Endodermal cell (in vitro differentiated cells): Measurements from ENCODE around the gene CYP26A1. TPM values are rescaled to one million over a fixed set of nuclear protein-coding genes. Genes with fewer than 3 reads are reported as not detected.
A peak's percentile ranks its signal among the peaks of the same experiment; 100 is the strongest.

Experiments
- DNase-seq: peaks from one replicate; pipeline ENCODE4 v3.0.0-alpha.2; 2017
- H3K27ac ChIP-seq: 2 replicates; pipeline ENCODE4 v1.5.1; 2013; ENCODE audit warnings: mild to moderate bottlenecking, low read depth, low read length, moderate library complexity
- H3K27me3 ChIP-seq: 2 replicates; pipeline ENCODE4 v1.6.1; 2013; ENCODE audit warnings: mild to moderate bottlenecking, low read length, moderate library complexity; ENCODE audit not compliant: insufficient read depth, control insufficient read depth, poor library complexity, severe bottlenecking
- H3K36me3 ChIP-seq: 2 replicates; pipeline ENCODE4 v1.7.0; 2013; ENCODE audit warnings: mild to moderate bottlenecking, low read length, moderate library complexity; ENCODE audit not compliant: control insufficient read depth, insufficient read depth
- H3K4me1 ChIP-seq: one replicate; pipeline ENCODE4 v1.7.0; 2013; ENCODE audit warnings: low read length; ENCODE audit not compliant: control insufficient read depth, insufficient read depth
- H3K4me3 ChIP-seq: 2 replicates; pipeline ENCODE4 v1.5.1; 2013; ENCODE audit warnings: mild to moderate bottlenecking, low read length, moderate library complexity
- H3K9ac ChIP-seq: 2 replicates; pipeline ENCODE4 v1.6.1; 2013; ENCODE audit warnings: mild to moderate bottlenecking, low read length, moderate library complexity; ENCODE audit not compliant: poor library complexity, severe bottlenecking; ENCODE audit errors: extremely low read depth
- H3K9me3 ChIP-seq: 2 replicates; pipeline ENCODE4 v1.6.1; 2013; ENCODE audit warnings: mild to moderate bottlenecking, low read length, moderate library complexity; ENCODE audit not compliant: control insufficient read depth
- H3K27ac Mint-ChIP-seq: 2 replicates; pipeline ENCODE4 v1.8.0; 2020; ENCODE audit warnings: mixed read lengths
- H3K27me3 Mint-ChIP-seq: 2 replicates; pipeline ENCODE4 v1.8.0; 2021; ENCODE audit warnings: mild to moderate bottlenecking, mixed read lengths; ENCODE audit not compliant: insufficient read depth
- H3K36me3 Mint-ChIP-seq: 2 replicates; pipeline ENCODE4 v1.8.0; 2020; ENCODE audit warnings: low read depth, mixed read lengths
- H3K4me1 Mint-ChIP-seq: 2 replicates; pipeline ENCODE4 v1.8.0; 2020; ENCODE audit warnings: mixed read lengths
- H3K4me3 Mint-ChIP-seq: 2 replicates; pipeline ENCODE4 v1.8.0; 2020; ENCODE audit warnings: mild to moderate bottlenecking, moderate library complexity, mixed read lengths
- H3K9me3 Mint-ChIP-seq: 2 replicates; pipeline ENCODE4 v1.8.0; 2020; ENCODE audit warnings: mild to moderate bottlenecking, mixed read lengths
- CTCF ChIP-seq: fragments of 200-600 bp; sonication (generic); conservative IDR thresholded peaks from 2 replicates; pipeline ENCODE4 v1.5.0; 2021; ENCODE audit warnings: antibody characterized with exemption, mild to moderate bottlenecking
- WGBS, 2 experiments: methylation state at CpG; one replicate each; pipeline versions ENCODE4 v1.1.5 to v1.1.7; 2013; ENCODE audit warnings: missing lambda C conversion rate in 2 of 2, mixed read lengths in 1 of 2; ENCODE audit not compliant: insufficient coverage in 1 of 2, insufficient read length in 1 of 2; 5-methylcytosine and 5-hydroxymethylcytosine counted together
- total RNA-seq, 2 donors: library from RNA; stranded (reverse); fragmentation: NEBNext Ultra II Directional in 1 of 2; extraction: Animal tissue kit (Norgen Biotek cat#: 25700) in 1 of 2; gene quantifications; 2 replicates in 1 of 2; 3 replicates in 1 of 2; pipeline ENCODE4 v1.2.1, GENCODE V29; 2021

Gene CYP26A1
- total RNA-seq, 2 donors from 2014 or later: 800 to 857 TPM

- 32 to 33% methylated on average over 13 to 17 of the region's 17 CpGs for WGBS, 2 experiments
- H3K27ac ChIP-seq: no peak overlapping the region
- no peak for DNase-seq
- no peak for TF ChIP-seq CTCF
- peaks cover 87% of the 10 kb centered on the region for H3K27me3 ChIP-seq
- H3K36me3 Mint-ChIP-seq: no peaks in the 10 kb centered on the region
- H3K27ac Mint-ChIP-seq: no peak overlapping the region
- H3K4me3 ChIP-seq: peak overlapping the region; percentile 71
- H3K4me3 Mint-ChIP-seq: peak overlapping the region; percentile 53
- H3K9me3 ChIP-seq: no peaks in the 10 kb centered on the region
- no peaks in the 10 kb centered on the region for H3K9me3 Mint-ChIP-seq
- H3K27me3 Mint-ChIP-seq: peaks cover 96% of the 10 kb centered on the region
- H3K4me1 Mint-ChIP-seq: peaks cover 30% of the 10 kb centered on the region
- H3K4me1 ChIP-seq: peaks cover 3% of the 10 kb centered on the region
- H3K9ac ChIP-seq: no peak overlapping the region
- H3K36me3 ChIP-seq: no peaks in the 10 kb centered on the region
Observed at GRCh38 chr10:93067443-93068365, 6.0 kb upstream of the CYP26A1 start.

DNA sequence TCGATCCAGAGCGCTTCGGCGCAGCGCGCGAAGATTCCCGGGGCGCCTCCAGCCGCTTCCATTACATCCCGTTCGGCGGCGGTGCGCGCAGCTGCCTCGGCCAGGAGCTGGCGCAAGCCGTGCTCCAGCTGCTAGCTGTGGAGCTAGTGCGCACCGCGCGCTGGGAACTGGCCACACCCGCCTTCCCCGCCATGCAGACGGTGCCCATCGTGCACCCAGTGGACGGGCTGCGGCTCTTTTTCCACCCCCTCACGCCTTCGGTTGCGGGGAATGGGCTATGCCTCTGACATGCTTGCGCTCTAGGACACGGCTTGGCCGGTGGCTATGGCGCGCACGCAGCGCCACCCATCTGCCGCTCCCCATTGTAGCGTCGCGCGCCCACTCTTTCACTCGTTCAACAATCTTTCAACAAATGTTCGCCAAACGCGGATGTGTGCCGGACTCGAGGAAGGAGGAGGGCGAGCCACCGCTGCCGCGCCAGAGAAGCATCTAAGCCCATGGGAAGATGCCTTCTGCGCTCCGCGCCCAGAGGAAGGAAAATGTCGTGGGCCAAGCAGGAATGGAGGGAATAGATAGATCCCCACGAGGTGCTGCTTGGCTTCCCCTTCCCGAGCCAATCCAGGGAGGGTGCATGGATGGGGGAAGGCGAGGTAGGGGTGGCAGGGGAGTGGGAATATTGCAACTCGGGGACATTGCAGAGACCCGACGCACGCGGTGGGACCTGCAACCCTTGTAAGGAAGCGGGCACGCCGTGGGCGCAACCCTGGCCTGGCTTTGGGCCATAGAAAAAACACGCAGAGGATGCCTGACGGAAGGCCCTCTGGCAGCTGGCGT, 5.1 kb upstream of the CYP26A1 start:
- H3K9me3 Mint-ChIP-seq: no peaks in the 10 kb centered on the region
- H3K27me3 ChIP-seq: peaks cover 77% of the 10 kb centered on the region
- H3K27me3 Mint-ChIP-seq: peaks cover 94% of the 10 kb centered on the region
- no peak overlapping the region for H3K9ac ChIP-seq
- H3K4me3 ChIP-seq: peak overlapping the region; percentile 71
- TF ChIP-seq CTCF: peak; percentile 58
- H3K4me3 Mint-ChIP-seq: peak overlapping the region; percentile 53
- WGBS, 2 experiments: 12 to 20% methylated on average over 53 to 73 of the region's 73 CpGs
- no peaks in the 10 kb centered on the region for H3K36me3 ChIP-seq
- H3K4me1 Mint-ChIP-seq: peaks cover 30% of the 10 kb centered on the region
- no peaks in the 10 kb centered on the region for H3K36me3 Mint-ChIP-seq
- no peak overlapping the region for H3K27ac ChIP-seq
- H3K4me1 ChIP-seq: peaks cover 3% of the 10 kb centered on the region
- no peak overlapping the region for H3K27ac Mint-ChIP-seq
- H3K9me3 ChIP-seq: no peaks in the 10 kb centered on the region
- peak; percentile 84 for DNase-seq

DNA sequence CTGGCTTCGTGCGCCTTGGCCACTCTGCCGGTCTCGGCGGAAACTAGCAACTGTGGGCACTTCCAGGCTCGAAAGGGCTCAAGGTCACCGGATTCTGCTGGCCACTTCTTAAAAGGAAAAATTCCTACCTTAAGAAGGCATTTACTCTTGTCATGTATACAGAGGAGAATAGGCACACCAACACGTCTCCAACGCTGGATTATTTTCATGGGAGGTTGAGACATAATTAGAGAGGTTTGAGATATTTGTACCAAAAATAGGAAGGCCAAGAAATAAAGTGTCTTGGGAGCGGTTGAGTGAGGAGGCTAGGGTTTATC, 4.5 kb upstream of the CYP26A1 start:
- no peak overlapping the region for H3K9ac ChIP-seq
- Mint-ChIP-seq H3K9me3 (no peaks in the 10 kb centered on the region), H3K27ac (no peak overlapping the region), H3K4me1 (peaks cover 30% of the 10 kb centered on the region), H3K27me3 (peaks cover 89% of the 10 kb centered on the region), H3K4me3 (peak overlapping the region; percentile 53), H3K36me3 (peaks cover under 1% of the 10 kb centered on the region)
- no peak for DNase-seq
- no peak overlapping the region for H3K4me3 ChIP-seq
- H3K27me3 ChIP-seq: peaks cover 72% of the 10 kb centered on the region
- peaks cover 1% of the 10 kb centered on the region for H3K36me3 ChIP-seq
- peaks cover 3% of the 10 kb centered on the region for H3K4me1 ChIP-seq
- 65 to 71% methylated on average over 10 of the region's 10 CpGs for WGBS, 2 experiments
- H3K27ac ChIP-seq: no peak overlapping the region
- no peak for TF ChIP-seq CTCF
- no peaks in the 10 kb centered on the region for H3K9me3 ChIP-seq
